ENCODE results near the gene TYROBP.

TYROBP gene

GRCh38 chr19:35940839-35941238 is 32.7 kb upstream of the TYROBP start:
- TF ChIP-seq EZH2phosphoT487 (IDR thresholded peaks at IDR 0.05; ENCODE audit: borderline replicate concordance) = no peak
- TF ChIP-seq, protein P1, sequence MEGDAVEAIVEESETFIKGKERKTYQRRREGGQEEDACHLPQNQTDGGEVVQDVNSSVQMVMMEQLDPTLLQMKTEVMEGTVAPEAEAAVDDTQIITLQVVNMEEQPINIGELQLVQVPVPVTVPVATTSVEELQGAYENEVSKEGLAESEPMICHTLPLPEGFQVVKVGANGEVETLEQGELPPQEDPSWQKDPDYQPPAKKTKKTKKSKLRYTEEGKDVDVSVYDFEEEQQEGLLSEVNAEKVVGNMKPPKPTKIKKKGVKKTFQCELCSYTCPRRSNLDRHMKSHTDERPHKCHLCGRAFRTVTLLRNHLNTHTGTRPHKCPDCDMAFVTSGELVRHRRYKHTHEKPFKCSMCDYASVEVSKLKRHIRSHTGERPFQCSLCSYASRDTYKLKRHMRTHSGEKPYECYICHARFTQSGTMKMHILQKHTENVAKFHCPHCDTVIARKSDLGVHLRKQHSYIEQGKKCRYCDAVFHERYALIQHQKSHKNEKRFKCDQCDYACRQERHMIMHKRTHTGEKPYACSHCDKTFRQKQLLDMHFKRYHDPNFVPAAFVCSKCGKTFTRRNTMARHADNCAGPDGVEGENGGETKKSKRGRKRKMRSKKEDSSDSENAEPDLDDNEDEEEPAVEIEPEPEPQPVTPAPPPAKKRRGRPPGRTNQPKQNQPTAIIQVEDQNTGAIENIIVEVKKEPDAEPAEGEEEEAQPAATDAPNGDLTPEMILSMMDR (conservative IDR thresholded peaks at IDR 0.05; ENCODE audit: low read length) = no peak
- Histone ChIP-seq H3K9ac (ENCODE audit: low read depth, low read length, poor library complexity, severe bottlenecking) (no peak overlapping the region), H4K20me1 (ENCODE audit: insufficient read depth, low read length, poor library complexity, severe bottlenecking) (peaks cover 8% of the 10 kb centered on the region)

GRCh38 chr19:35940078-35940775 is 32.1 kb upstream of the TYROBP start:
- no peaks in the 10 kb centered on the region for H3K9me3 ChIP-seq (ENCODE audit: insufficient read depth, low read depth, low read length)
- H3K27me3 ChIP-seq (ENCODE audit: insufficient read depth, low read length, poor library complexity, severe bottlenecking) = no peaks in the 10 kb centered on the region
- no peaks in the 10 kb centered on the region for H3K36me3 ChIP-seq (ENCODE audit: insufficient read depth, low read length)
- TF ChIP-seq, protein P1 (conservative IDR thresholded peaks at IDR 0.05; ENCODE audit: low read length) = no peak
- TF ChIP-seq EZH2phosphoT487 (IDR thresholded peaks at IDR 0.05; ENCODE audit: borderline replicate concordance) = no peak
- H3K4me2 ChIP-seq (ENCODE audit: low read depth, low read length, poor library complexity, severe bottlenecking) = no peak overlapping the region
- H3K9ac ChIP-seq (ENCODE audit: low read depth, low read length, poor library complexity, severe bottlenecking) = no peak overlapping the region
- no peaks in the 10 kb centered on the region for H3F3A ChIP-seq (ENCODE audit: low read depth)
- no peaks in the 10 kb centered on the region for H3K9me2 ChIP-seq (replicated peaks; ENCODE audit: low read depth, low read length)
- H3K4me3 ChIP-seq (ENCODE audit: low read length, poor library complexity, severe bottlenecking) = no peak overlapping the region
- H3K4me1 ChIP-seq (ENCODE audit: insufficient read depth, low read length, poor library complexity, severe bottlenecking) = peaks cover 23% of the 10 kb centered on the region
- H3K79me2 ChIP-seq (ENCODE audit: insufficient read depth, low read length) = no peaks in the 10 kb centered on the region
- H2AFZ ChIP-seq (ENCODE audit: low read length) = no peak overlapping the region
- peaks cover 8% of the 10 kb centered on the region for H4K20me1 ChIP-seq (ENCODE audit: insufficient read depth, low read length, poor library complexity, severe bottlenecking)

More at GRCh38 chr19:35940839-35941238, 32.7 kb upstream of the TYROBP start:
- peaks cover 19% of the 10 kb centered on the region for H3K4me1 ChIP-seq (ENCODE audit: insufficient read depth, low read length, poor library complexity, severe bottlenecking)
- no peaks in the 10 kb centered on the region for H3K9me3 ChIP-seq (ENCODE audit: insufficient read depth, low read depth, low read length)
- H2AFZ ChIP-seq (ENCODE audit: low read length) = no peak overlapping the region
- no peak overlapping the region for H3K4me3 ChIP-seq (ENCODE audit: low read length, poor library complexity, severe bottlenecking)
- H3K79me2 ChIP-seq (ENCODE audit: insufficient read depth, low read length) = no peaks in the 10 kb centered on the region
- no peaks in the 10 kb centered on the region for H3F3A ChIP-seq (ENCODE audit: low read depth)
- H3K27me3 ChIP-seq (ENCODE audit: insufficient read depth, low read length, poor library complexity, severe bottlenecking) = no peaks in the 10 kb centered on the region
- no peak overlapping the region for H3K4me2 ChIP-seq (ENCODE audit: low read depth, low read length, poor library complexity, severe bottlenecking)
- H3K36me3 ChIP-seq (ENCODE audit: insufficient read depth, low read length) = no peaks in the 10 kb centered on the region
- H3K9me2 ChIP-seq (replicated peaks; ENCODE audit: low read depth, low read length) = no peaks in the 10 kb centered on the region

DNA sequence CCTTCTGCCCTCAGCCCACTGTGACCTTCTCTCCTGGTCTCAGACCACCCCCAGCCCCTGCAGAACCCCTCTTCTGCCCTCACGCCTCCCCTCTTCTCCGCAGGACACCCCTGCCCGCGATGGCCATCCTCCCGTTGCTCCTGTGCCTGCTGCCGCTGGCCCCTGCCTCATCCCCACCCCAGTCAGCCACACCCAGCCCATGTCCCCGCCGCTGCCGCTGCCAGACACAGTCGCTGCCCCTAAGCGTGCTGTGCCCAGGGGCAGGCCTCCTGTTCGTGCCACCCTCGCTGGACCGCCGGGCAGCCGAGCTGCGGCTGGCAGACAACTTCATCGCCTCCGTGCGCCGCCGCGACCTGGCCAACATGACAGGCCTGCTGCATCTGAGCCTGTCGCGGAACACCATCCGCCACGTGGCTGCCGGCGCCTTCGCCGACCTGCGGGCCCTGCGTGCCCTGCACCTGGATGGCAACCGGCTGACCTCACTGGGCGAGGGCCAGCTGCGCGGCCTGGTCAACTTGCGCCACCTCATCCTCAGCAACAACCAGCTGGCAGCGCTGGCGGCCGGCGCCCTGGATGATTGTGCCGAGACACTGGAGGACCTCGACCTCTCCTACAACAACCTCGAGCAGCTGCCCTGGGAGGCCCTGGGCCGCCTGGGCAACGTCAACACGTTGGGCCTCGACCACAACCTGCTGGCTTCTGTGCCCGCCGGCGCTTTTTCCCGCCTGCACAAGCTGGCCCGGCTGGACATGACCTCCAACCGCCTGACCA is 31.4 kb upstream of the TYROBP start:
- Histone ChIP-seq H3K4me1 (ENCODE audit: insufficient read depth, low read length, poor library complexity, severe bottlenecking) (peaks cover 23% of the 10 kb centered on the region), H3K79me2 (ENCODE audit: insufficient read depth, low read length) (no peaks in the 10 kb centered on the region), H3K36me3 (ENCODE audit: insufficient read depth, low read length) (no peaks in the 10 kb centered on the region), H3K9me3 (ENCODE audit: insufficient read depth, low read depth, low read length) (no peaks in the 10 kb centered on the region), H3K9ac (ENCODE audit: low read depth, low read length, poor library complexity, severe bottlenecking) (no peak overlapping the region), H3K9me2 (replicated peaks; ENCODE audit: low read depth, low read length) (no peaks in the 10 kb centered on the region), H4K20me1 (ENCODE audit: insufficient read depth, low read length, poor library complexity, severe bottlenecking) (peaks cover 8% of the 10 kb centered on the region), H3K4me3 (ENCODE audit: low read length, poor library complexity, severe bottlenecking) (no peak overlapping the region), H2AFZ (ENCODE audit: low read length) (no peak overlapping the region), H3K4me2 (ENCODE audit: low read depth, low read length, poor library complexity, severe bottlenecking) (no peak overlapping the region), H3K27me3 (ENCODE audit: insufficient read depth, low read length, poor library complexity, severe bottlenecking) (no peaks in the 10 kb centered on the region), H3F3A (ENCODE audit: low read depth) (no peaks in the 10 kb centered on the region)
- no peak for TF ChIP-seq EZH2phosphoT487 (IDR thresholded peaks at IDR 0.05; ENCODE audit: borderline replicate concordance)
- TF ChIP-seq, protein P1 (conservative IDR thresholded peaks at IDR 0.05; ENCODE audit: low read length) = no peak

Data from Loucy (cell line).